OCI-LY3 (cell line): Measurements from ENCODE around the gene ZNF598.

Experiments used
- H2AFZ ChIP-seq: fragments of 200-600, 300-600 bp; shearing (Covaris generic); 2 replicates; pipeline ENCODE4 v1.6.0; 2014; ENCODE audit warnings: antibody characterized with exemption, low read depth, low read length
- H3K27ac ChIP-seq: fragments of 200-600, 300-600 bp; sonication (generic); 2 replicates; pipeline ENCODE4 v1.5.1; 2014; ENCODE audit warnings: mild to moderate bottlenecking, low read length, moderate library complexity, mixed read lengths
- H3K27me3 ChIP-seq: fragments of 200-600, 300-600 bp; sonication (generic); 2 replicates; pipeline ENCODE4 v1.6.1; 2014; ENCODE audit warnings: low read depth, low read length, mixed read lengths
- H3K36me3 ChIP-seq: fragments of 200-600, 300-600 bp; sonication (generic); replicated peaks from 2 replicates; pipeline ENCODE3; 2014; ENCODE audit warnings: low read depth, low read length, mixed read lengths
- H3K4me1 ChIP-seq: fragments of 300-600, 200-600 bp; sonication (generic); 2 replicates; pipeline ENCODE4 v1.6.1; 2014; ENCODE audit warnings: low read length, mixed read lengths
- H3K4me2 ChIP-seq: fragments of 200-600, 300-600 bp; sonication (generic); 2 replicates; pipeline ENCODE4 v1.6.1; 2014; ENCODE audit warnings: low read length, mixed read lengths
- H3K4me3 ChIP-seq: fragments of 300-600, 200-600 bp; sonication (generic); 2 replicates; pipeline ENCODE4 v1.5.1; 2014; ENCODE audit warnings: antibody characterized with exemption, mild to moderate bottlenecking, low read length, moderate library complexity
- H3K79me2 ChIP-seq: fragments of 300-600, 200-600 bp; shearing (Covaris generic); 2 replicates; pipeline ENCODE4 v1.6.1; 2014; ENCODE audit warnings: mild to moderate bottlenecking, low read length, mixed read lengths
- H3K9ac ChIP-seq: fragments of 300-600, 200-600 bp; shearing (Covaris generic); 2 replicates; pipeline ENCODE4 v1.6.0; 2014; ENCODE audit warnings: mild to moderate bottlenecking, low read length, moderate library complexity
- H3K9me3 ChIP-seq: fragments of 200-600, 300-600 bp; shearing (Covaris generic); 2 replicates; pipeline ENCODE4 v1.6.1; 2014; ENCODE audit warnings: low read length, mixed read lengths; ENCODE audit not compliant: insufficient read depth
- H4K20me1 ChIP-seq: fragments of 200-600, 300-600 bp; sonication (generic); 2 replicates; pipeline ENCODE4 v1.6.1; 2016; ENCODE audit warnings: low read length, mixed read lengths; ENCODE audit not compliant: insufficient read depth
- CTCF ChIP-seq: fragments of 200-600, 300-600 bp; sonication (generic); IDR thresholded peaks from 2 replicates; pipeline ENCODE4 v1.5.1; 2014; ENCODE audit warnings: antibody characterized with exemption, low read length, low read depth
- EZH2phosphoT487 ChIP-seq: fragments of 200-600 bp; shearing (Covaris generic); IDR thresholded peaks from 2 replicates; pipeline ENCODE4 v1.6.1; 2018; ENCODE audit warnings: antibody characterized with exemption, mixed run types, low read depth

ZNF598 gene

GRCh38 chr16:1974157-1975070 lies 35.2 kb downstream of the ZNF598 start:
- Histone ChIP-seq H3K27me3 (no peaks in the 10 kb centered on the region), H3K4me1 (peaks cover 14% of the 10 kb centered on the region), H3K9ac (no peak overlapping the region), H3K9me3 (no peaks in the 10 kb centered on the region), H3K79me2 (peaks cover 36% of the 10 kb centered on the region), H3K4me2 (no peak overlapping the region), H3K27ac (no peak overlapping the region), H3K4me3 (no peak overlapping the region), H3K36me3 (peaks cover 21% of the 10 kb centered on the region), H2AFZ (no peak overlapping the region), H4K20me1 (no peaks in the 10 kb centered on the region)
- TF ChIP-seq CTCF, result no peak
- TF ChIP-seq EZH2phosphoT487, result no peak

- Histone ChIP-seq H3K4me2 (0 out of 2 replicates have a peak overlapping the region, but pooled peaks have one; percentile 20), H2AFZ (no peak overlapping the region), H3K9ac (no peak overlapping the region), H3K36me3 (peaks cover 18% of the 10 kb centered on the region), H3K79me2 (peaks cover 36% of the 10 kb centered on the region), H3K27me3 (no peaks in the 10 kb centered on the region), H4K20me1 (no peaks in the 10 kb centered on the region), H3K4me1 (peaks cover 14% of the 10 kb centered on the region), H3K4me3 (no peak overlapping the region), H3K9me3 (no peaks in the 10 kb centered on the region), H3K27ac (no peak overlapping the region)
- TF ChIP-seq EZH2phosphoT487, result no peak
- no peak for TF ChIP-seq CTCF
Measured at GRCh38 chr16:1973461-1974156, 36.0 kb downstream of the ZNF598 start.

GRCh38 chr16:1972490-1972877 lies 37.1 kb downstream of the ZNF598 start:
- no peaks in the 10 kb centered on the region for H4K20me1 ChIP-seq
- no peaks in the 10 kb centered on the region for H3K9me3 ChIP-seq
- TF ChIP-seq CTCF (no peak), EZH2phosphoT487 (no peak)
- H3K9ac ChIP-seq, result peak overlapping the region; percentile 87
- no peaks in the 10 kb centered on the region for H3K27me3 ChIP-seq
- peaks cover 14% of the 10 kb centered on the region for H3K4me1 ChIP-seq
- peaks cover 16% of the 10 kb centered on the region for H3K36me3 ChIP-seq
- H3K4me3 ChIP-seq, result peak overlapping the region; percentile 100
- H3K27ac ChIP-seq, result no peak overlapping the region
- H3K4me2 ChIP-seq, result peak overlapping the region; percentile 88
- H2AFZ ChIP-seq, result no peak overlapping the region
- H3K79me2 ChIP-seq, result peaks cover 36% of the 10 kb centered on the region

GRCh38 chr16:1971796-1972489 lies 37.7 kb downstream of the ZNF598 start, which contains the start of gene TBL3:
TBL3 (plus strand) TSS chr16:1972053; CDS start chr16:1972165, 112 bp downstream.
- no peaks in the 10 kb centered on the region for H4K20me1 ChIP-seq
- H3K4me3 ChIP-seq, result peak within 1 kb of the TSS; percentile 100
- H3K27ac ChIP-seq, result peak within 1 kb of the TSS; percentile 83
- TF ChIP-seq EZH2phosphoT487 (no peak), CTCF (no peak)
- peak within 1 kb of the TSS; percentile 88 for H3K4me2 ChIP-seq
- H2AFZ ChIP-seq, result peak within 1 kb of the TSS; percentile 84
- H3K36me3 ChIP-seq, result peaks cover 16% of the 10 kb centered on the region
- peaks cover 38% of the 10 kb centered on the region for H3K79me2 ChIP-seq
- peaks cover 14% of the 10 kb centered on the region for H3K4me1 ChIP-seq
- peak within 1 kb of the TSS; percentile 98 for H3K9ac ChIP-seq
- no peaks in the 10 kb centered on the region for H3K27me3 ChIP-seq
- H3K9me3 ChIP-seq, result no peaks in the 10 kb centered on the region
